Mesodermal cell (in vitro differentiated cells): ENCODE measurements around the gene PF4V1.

Experiments
- H3K27ac ChIP-seq: 2 replicates; pipeline ENCODE4 v1.7.0; 2013; ENCODE audit warnings: mild to moderate bottlenecking, low read depth, low read length, moderate library complexity; ENCODE audit not compliant: severe bottlenecking
- H3K36me3 ChIP-seq: 2 replicates; pipeline ENCODE4 v1.7.1; 2013; ENCODE audit warnings: mild to moderate bottlenecking, low read length, moderate library complexity; ENCODE audit not compliant: control insufficient read depth, insufficient read depth
- H3K4me1 ChIP-seq: one replicate; pipeline ENCODE4 v1.7.1; 2013; ENCODE audit warnings: mild to moderate bottlenecking, low read length; ENCODE audit not compliant: insufficient read depth, control insufficient read depth, poor library complexity, severe bottlenecking
- H3K4me3 ChIP-seq: 2 replicates; pipeline ENCODE4 v1.7.0; 2013; ENCODE audit warnings: low read length, control low read depth, mild to moderate bottlenecking; ENCODE audit not compliant: insufficient read depth, poor library complexity, severe bottlenecking; ENCODE audit errors: extremely low read depth
- H3K9me3 ChIP-seq: 2 replicates; pipeline ENCODE4 v1.7.1; 2013; ENCODE audit warnings: mild to moderate bottlenecking, low read length, moderate library complexity; ENCODE audit not compliant: control insufficient read depth
- WGBS, 2 experiments: methylation state at CpG; one replicate each; pipeline ENCODE4 v1.1.5; 2013; ENCODE audit warnings: missing lambda C conversion rate in 2 of 2; ENCODE audit not compliant: insufficient coverage in 2 of 2; 5-methylcytosine and 5-hydroxymethylcytosine counted together

PF4V1 gene

DNA sequence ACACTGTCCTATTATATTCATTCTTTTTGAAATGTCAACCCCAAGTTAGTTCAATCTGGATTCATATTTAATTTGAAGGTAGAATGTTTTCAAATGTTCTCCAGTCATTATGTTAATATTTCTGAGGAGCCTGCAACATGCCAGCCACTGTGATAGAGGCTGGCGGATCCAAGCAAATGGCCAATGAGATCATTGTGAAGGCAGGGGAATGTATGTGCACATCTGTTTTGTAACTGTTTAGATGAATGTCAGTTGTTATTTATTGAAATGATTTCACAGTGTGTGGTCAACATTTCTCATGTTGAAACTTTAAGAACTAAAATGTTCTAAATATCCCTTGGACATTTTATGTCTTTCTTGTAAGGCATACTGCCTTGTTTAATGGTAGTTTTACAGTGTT, 17.7 kb downstream of the PF4V1 start:
- no peaks in the 10 kb centered on the region for H3K9me3 ChIP-seq
- H3K4me1 ChIP-seq = peaks cover 8% of the 10 kb centered on the region
- WGBS, 2 experiments = no CpG with 5 or more reads among the region's 1 CpG
- no peak overlapping the region for H3K4me3 ChIP-seq
- no peaks in the 10 kb centered on the region for H3K36me3 ChIP-seq
- H3K27ac ChIP-seq = no peak overlapping the region

DNA sequence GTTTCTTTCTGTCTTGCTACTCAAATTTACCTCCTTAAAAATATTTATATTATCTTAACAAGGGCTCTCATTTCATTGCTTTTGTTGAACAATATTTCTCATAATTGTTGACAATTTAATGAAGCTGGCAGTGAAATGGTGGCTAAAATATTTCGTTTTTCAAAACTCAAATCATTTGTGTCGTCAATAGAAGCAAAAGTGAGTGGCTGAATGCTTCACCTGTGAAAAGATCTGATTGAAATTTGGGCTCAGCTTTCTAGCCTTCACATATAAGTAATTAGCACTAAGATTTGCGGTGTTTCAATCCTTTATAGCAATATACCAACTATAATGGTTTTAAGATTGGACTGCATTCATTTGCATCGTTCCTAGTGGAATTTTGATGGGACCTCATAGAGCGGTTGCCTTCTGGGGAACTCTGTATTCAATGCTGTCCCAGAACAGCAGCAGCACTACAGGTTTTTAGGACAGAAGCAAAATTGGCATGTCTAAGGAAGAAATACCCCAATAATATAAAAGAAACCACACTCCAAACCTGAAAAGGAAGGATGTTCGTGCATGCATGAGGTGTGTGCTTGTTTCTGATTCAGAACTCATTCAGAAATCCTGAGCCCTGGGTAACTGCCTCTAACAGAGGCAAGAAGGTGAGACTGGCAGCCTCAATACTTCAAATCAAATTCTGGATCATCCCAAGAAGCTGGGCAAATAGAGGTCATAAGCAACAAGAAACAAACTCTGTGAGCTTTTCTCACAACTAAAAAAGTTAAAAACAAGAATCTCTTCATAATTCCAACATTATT, 18.6 kb downstream of the PF4V1 start:
- WGBS, 2 experiments = 94 to 96% methylated on average over 3 to 4 of the region's 6 CpGs
- Histone ChIP-seq H3K4me3 (no peak overlapping the region), H3K4me1 (peaks cover 8% of the 10 kb centered on the region), H3K36me3 (no peaks in the 10 kb centered on the region), H3K27ac (no peak overlapping the region), H3K9me3 (no peaks in the 10 kb centered on the region)

DNA sequence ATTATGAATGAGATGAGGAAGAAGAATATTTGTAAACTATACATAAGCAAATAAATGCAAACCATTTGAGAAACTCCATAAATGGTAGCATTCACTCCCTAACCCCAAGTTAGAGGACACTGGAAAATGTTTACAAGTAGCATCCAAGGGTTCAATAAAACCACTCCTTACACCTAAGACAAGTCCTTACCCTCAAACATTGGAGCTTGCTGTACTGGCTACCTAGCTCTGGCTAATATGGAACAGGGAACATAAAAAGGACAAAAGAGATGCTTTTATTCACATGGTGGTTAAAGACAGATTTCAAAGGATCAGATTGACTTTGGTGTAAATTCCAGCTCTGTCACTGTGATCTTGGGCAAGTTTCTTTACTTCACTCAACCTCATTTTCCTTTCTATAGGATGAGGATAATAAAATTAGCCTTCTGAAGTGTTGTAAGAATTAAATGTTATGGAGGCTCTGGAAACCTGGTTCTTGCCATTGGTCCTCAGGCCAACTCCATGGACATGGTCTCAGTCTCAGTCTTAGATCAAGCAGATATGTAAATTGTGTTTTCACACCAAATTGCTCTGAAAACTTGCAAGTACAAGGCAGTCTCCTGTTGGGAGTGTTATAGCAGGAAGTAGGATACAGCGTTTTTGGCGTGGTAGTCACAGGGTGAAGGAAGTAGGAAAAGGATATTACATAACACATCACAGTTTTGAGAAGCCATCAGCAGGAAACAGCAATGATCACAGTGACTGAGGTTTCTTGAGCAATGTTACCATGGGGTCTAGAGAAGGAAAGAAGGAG, 19.4 kb downstream of the PF4V1 start:
- Histone ChIP-seq H3K36me3 (no peaks in the 10 kb centered on the region), H3K4me1 (peaks cover 8% of the 10 kb centered on the region), H3K9me3 (no peaks in the 10 kb centered on the region), H3K4me3 (no peak overlapping the region), H3K27ac (no peak overlapping the region)
- WGBS, 2 experiments = no CpG with 5 or more reads among the region's 2 CpGs

DNA sequence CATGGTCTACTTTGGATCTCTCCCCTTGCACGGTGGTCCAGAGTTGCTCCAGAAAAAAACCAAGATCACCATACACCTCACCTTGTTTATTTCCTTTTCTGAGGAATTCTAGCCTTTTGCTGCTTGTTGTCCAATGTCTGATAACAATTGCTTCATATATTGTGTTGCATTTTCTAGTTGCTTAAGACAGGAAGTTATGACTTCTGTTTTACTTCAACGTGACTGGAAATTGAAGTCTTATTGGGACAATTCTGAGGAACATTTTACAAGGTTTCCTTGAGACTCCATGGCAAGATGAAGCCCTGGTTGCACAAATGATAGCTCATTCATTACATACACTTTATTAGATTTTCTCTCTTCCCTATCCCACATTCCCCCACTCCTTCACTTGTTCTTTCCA, 21.3 kb downstream of the PF4V1 start:
- Histone ChIP-seq H3K36me3 (no peaks in the 10 kb centered on the region), H3K27ac (no peak overlapping the region)
- 80 to 90% methylated on average over 1 to 2 of the region's 2 CpGs for WGBS, 2 experiments

DNA sequence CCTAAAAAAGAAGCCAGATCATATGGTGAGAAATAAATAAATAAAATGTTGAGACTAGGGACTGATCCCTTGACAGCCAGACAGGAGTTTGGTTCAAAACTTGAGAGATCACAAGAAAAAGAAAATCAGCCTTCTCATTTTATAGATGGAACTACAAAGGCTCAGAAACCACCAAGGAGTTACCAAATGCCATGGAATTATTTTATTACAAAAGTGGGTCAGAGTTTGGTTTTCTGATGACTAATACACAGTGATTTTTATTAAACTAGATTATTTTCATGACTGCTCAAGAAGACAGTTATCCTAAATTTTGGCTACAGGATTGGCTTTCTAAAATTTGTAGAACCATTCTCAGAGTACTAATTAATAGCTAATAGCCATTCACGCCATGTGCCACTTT, 22.3 kb downstream of the PF4V1 start:
- no peak overlapping the region for H3K4me3 ChIP-seq
- H3K27ac ChIP-seq = no peak overlapping the region
- WGBS, 2 experiments = no CpG with 5 or more reads among the region's 1 CpG
- no peaks in the 10 kb centered on the region for H3K36me3 ChIP-seq
- no peaks in the 10 kb centered on the region for H3K9me3 ChIP-seq
- no peaks in the 10 kb centered on the region for H3K4me1 ChIP-seq

More for the DNA sequence above, 21.3 kb downstream of the PF4V1 start:
- Histone ChIP-seq H3K9me3 (no peaks in the 10 kb centered on the region), H3K4me1 (no peaks in the 10 kb centered on the region), H3K4me3 (no peak overlapping the region)

DNA sequence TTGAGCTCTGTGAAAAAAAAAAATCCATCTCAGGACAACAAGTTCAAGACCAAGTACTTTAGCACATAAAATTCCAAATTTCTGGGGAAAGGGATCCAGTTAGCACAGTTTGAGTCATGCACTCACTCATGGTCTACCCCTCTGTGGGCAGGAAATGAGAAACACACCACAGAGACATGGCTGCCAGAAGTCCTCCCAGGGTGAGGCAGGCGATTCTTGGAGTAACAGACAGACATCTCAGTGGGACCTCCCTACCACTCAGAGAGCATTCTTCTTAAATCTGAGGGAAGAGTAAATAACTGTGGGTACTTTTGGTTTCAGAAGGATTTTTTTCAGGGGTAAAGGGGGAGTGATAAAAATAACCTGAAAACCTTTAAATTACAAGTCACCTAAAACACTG, 30.2 kb downstream of the PF4V1 start:
- WGBS, 2 experiments = no CpG with 5 or more reads among the region's 1 CpG

DNA sequence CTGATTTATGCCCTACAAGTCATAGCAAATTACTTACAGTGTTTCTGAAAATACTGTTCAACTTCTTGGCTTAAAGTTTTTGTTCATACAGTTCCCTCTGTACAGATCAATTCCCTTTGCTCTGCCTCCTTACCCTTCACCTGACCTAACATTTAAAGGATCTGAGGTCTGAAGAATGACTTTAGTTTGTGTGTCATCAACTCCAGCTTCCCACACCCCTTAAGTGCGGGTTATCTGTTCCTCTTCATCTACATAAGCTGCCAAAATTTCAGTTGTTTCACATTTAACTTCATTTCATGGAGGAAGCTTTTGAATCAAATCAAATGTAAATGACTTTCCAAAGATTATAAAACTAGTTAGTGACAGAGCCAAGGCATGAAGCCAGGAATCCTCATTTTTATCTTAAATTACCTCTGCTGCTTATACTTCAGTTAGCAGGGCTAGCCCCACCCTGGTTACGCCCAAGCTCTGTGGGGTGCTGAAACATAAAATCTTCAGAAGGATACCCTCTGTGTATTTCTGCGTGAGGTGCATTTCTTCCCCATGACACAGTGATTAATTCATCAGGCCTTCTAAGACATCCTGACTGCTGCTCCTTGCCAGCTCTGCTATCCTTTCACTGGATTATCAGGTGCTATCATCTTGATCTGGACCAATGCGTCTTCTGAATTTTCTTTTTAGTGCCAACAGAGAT, 32.6 kb downstream of the PF4V1 start:
- H3K4me3 ChIP-seq = no peak overlapping the region
- H3K4me1 ChIP-seq = no peaks in the 10 kb centered on the region
- no peak overlapping the region for H3K27ac ChIP-seq
- H3K36me3 ChIP-seq = no peaks in the 10 kb centered on the region
- no peaks in the 10 kb centered on the region for H3K9me3 ChIP-seq
- 88 to 100% methylated on average over 2 to 3 of the region's 4 CpGs for WGBS, 2 experiments

More for the DNA sequence above, 30.2 kb downstream of the PF4V1 start:
- Histone ChIP-seq H3K27ac (no peak overlapping the region), H3K4me1 (no peaks in the 10 kb centered on the region), H3K36me3 (no peaks in the 10 kb centered on the region), H3K4me3 (no peak overlapping the region), H3K9me3 (no peaks in the 10 kb centered on the region)

DNA sequence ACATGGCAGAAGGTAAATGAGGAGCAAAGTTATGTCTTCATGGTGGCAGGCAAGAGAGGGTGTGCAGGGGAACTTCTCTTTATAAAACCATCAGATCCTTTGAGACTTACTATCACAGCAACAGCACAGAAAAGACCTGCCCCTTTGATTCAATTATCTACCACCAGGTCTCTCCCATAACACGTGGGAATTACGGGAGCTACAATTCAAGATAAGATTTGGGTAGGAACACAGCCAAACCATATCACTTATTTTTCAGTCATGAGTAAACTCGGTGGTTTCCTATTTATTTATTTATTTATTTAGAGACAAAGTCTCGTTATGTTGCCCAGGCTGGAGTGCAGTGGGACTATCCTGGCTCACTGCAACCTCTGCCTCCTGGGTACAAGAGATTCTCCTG, 38.2 kb downstream of the PF4V1 start:
- no peaks in the 10 kb centered on the region for H3K4me1 ChIP-seq
- no peaks in the 10 kb centered on the region for H3K36me3 ChIP-seq
- H3K4me3 ChIP-seq = no peak overlapping the region
- no peaks in the 10 kb centered on the region for H3K9me3 ChIP-seq
- WGBS, 2 experiments = 80% methylated on average over 1 of the region's 4 CpGs; no CpG with 5 or more reads in 1 of the 2 experiments
- no peak overlapping the region for H3K27ac ChIP-seq

DNA sequence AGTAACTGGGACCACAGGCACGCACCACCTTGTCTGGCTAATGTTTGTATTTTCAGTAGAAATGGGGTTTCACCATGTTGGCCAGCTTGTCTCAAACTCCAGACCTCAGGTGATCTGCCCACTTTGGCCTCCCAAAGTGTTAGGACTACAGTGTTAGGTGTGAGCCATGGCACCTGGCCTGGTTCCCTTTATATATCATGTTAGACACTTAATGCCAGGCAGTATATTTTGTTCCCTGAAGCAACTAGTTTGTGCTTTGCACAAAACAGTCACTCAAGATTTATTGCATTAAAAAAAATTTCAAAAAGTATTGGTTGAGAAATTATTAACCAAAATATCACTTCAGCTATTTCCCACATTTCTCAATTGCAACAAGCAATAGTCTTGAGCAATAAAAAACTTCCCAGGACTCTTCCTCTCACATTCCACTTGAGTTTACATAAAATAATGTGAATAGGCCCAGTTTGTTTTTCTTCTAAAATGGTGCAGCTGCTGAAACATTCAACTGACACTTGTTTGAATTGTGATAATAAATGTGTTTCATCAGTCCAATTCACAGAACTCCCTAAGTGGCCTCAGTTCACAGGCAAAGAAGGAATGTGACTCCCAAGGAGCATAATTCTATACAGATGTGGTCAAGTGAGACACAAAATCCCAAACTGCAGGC, 38.8 kb downstream of the PF4V1 start:
- Histone ChIP-seq H3K27ac (no peak overlapping the region), H3K4me3 (no peak overlapping the region), H3K4me1 (no peaks in the 10 kb centered on the region), H3K36me3 (no peaks in the 10 kb centered on the region), H3K9me3 (no peaks in the 10 kb centered on the region)
- WGBS, 2 experiments = 83% methylated on average over 1 of the region's 1 CpG; no CpG with 5 or more reads in 1 of the 2 experiments

DNA sequence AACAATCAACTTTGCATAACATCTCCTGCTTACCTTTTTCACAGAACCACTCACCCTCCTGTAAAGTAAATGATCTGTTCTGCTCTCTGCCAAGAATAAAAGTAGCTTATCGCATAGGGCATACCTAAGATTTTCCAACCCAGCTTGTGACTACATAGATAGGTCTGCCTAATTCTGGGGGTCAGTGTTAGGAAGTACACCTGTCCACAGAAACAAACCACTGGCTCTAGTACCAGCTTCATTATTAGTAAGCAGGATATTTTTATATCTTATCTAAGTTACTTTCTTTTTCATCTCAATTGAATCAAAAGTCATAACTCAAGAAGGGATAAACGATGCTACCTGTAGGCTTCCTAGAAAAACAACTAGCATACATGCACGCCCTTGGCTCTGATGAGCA, 39.9 kb downstream of the PF4V1 start:
- H3K4me3 ChIP-seq = no peak overlapping the region
- 83 to 85% methylated on average over 1 to 2 of the region's 3 CpGs for WGBS, 2 experiments
- no peaks in the 10 kb centered on the region for H3K4me1 ChIP-seq
- no peaks in the 10 kb centered on the region for H3K9me3 ChIP-seq
- no peaks in the 10 kb centered on the region for H3K36me3 ChIP-seq
- H3K27ac ChIP-seq = no peak overlapping the region
